HepG2 (cell line): ENCODE results near the gene KLHL30. TPM values are rescaled to one million over a fixed set of nuclear protein-coding genes. Genes with fewer than 3 reads are reported as not detected.

ENCODE experiments used
- ATAC-seq: fragments of 200-7000 bp; cut with Tn5 transposase; 3 replicates; pipeline ENCODE4 v1.9.1; 2020; ENCODE audit warnings: mild to moderate bottlenecking, moderate library complexity
- BruUV-seq: library from RNA; stranded (reverse); fragments of 400-500 nt; replicated peaks from 2 replicates; lab custom pipeline; 2021; lab: Mats Ljungman, UMichigan
- CTCF ChIA-PET: fragments of 300-600 bp; formaldehyde crosslinking; extraction: SDS; loops from one replicate; lab custom pipeline; 2021; ENCODE audit warnings: low total read pairs, inconsistent platforms, low intra/inter-chr PET ratio; lab: Yijun Ruan, JAX
- POLR2A ChIA-PET: fragments of 350-600 bp; sonication (Branson Sonifier 250); formaldehyde crosslinking; loops from one replicate; lab custom pipeline; 2020; ENCODE audit warnings: antibody characterized with exemption, inconsistent platforms; lab: Yijun Ruan, JAX
- DNase-seq: peaks from one replicate; pipeline ENCODE4 v3.0.0-alpha.2; 2015; ENCODE audit warnings: low spot score
- FAIRE-seq: peaks from 3 replicates; lab custom pipeline; 2011; peaks lifted over from hg19 to GRCh38; lab: Jason Lieb, UNC
- H2AFZ ChIP-seq: one replicate; pipeline ENCODE4 v1.6.1; 2011; ENCODE audit warnings: low read length, inconsistent platforms
- H3K27ac ChIP-seq: fragments of 300-600 bp; 3 replicates; pipeline ENCODE4 v1.8.0; 2011; ENCODE audit warnings: mixed run types, mild to moderate bottlenecking, mixed read lengths, low read length, inconsistent platforms; ENCODE audit not compliant: insufficient read depth; ENCODE audit errors: extremely low read length
- H3K27me3 ChIP-seq, 2 experiments: fragments of 200-600 bp in 1 of 2; 2 replicates in 1 of 2; 3 replicates in 1 of 2; pipeline versions ENCODE4 v1.6.0 to v1.8.0; 2011; ENCODE audit warnings: low read length in 2 of 2, mild to moderate bottlenecking in 2 of 2, moderate library complexity in 2 of 2, inconsistent platforms in 1 of 2; ENCODE audit not compliant: insufficient read depth in 2 of 2, control insufficient read depth in 1 of 2
- H3K36me3 ChIP-seq, 2 experiments: fragments of 200-600 bp in 1 of 2; replicated peaks in 1 of 2; 2 replicates in 1 of 2; 3 replicates in 1 of 2; pipeline versions ENCODE4 v1.5.1 to v1.8.0; 2011; ENCODE audit warnings: low read length in 2 of 2, inconsistent platforms in 1 of 2; ENCODE audit not compliant: insufficient read depth in 2 of 2, control insufficient read depth in 1 of 2
- H3K4me1 ChIP-seq: 2 replicates; pipeline ENCODE4 v1.5.1; 2012; ENCODE audit warnings: low read length, inconsistent platforms; ENCODE audit not compliant: insufficient read depth
- H3K4me2 ChIP-seq: 2 replicates; pipeline ENCODE4 v1.6.0; 2011; ENCODE audit warnings: low read depth, low read length, inconsistent platforms
- H3K4me3 ChIP-seq, 3 experiments: fragments of 200-600 bp in 1 of 3; sonication (generic), shearing (Covaris generic) in 1 of 3; replicated peaks in 1 of 3; 2 replicates each; pipeline ENCODE4 v1.5.1; 2011 to 2016; ENCODE audit warnings: low read length in 3 of 3, inconsistent platforms in 2 of 3, low read depth in 2 of 3, mild to moderate bottlenecking in 2 of 3, control low read depth in 1 of 3, mixed read lengths in 1 of 3; ENCODE audit not compliant: insufficient read depth in 1 of 3
- H3K79me2 ChIP-seq: one replicate; pipeline ENCODE4 v1.6.1; 2011; ENCODE audit warnings: low read length, inconsistent platforms; ENCODE audit not compliant: insufficient read depth
- H3K9ac ChIP-seq: 2 replicates; pipeline ENCODE4 v1.6.0; 2011; ENCODE audit warnings: mild to moderate bottlenecking, low read depth, low read length, inconsistent platforms; ENCODE audit not compliant: insufficient read depth
- H3K9me3 ChIP-seq: 2 replicates; pipeline ENCODE4 v1.5.1; 2012; ENCODE audit warnings: mild to moderate bottlenecking, low read length
- H4K20me1 ChIP-seq: 2 replicates; pipeline ENCODE4 v1.6.0; 2011; ENCODE audit warnings: inconsistent platforms, mild to moderate bottlenecking, low read length, moderate library complexity; ENCODE audit not compliant: insufficient read depth
- CBX1 ChIP-seq: IDR thresholded peaks from one replicate; pipeline ENCODE4 v1.6.1; 2016; ENCODE audit warnings: antibody characterized with exemption, low read depth
- FOXA1 ChIP-seq, 2 experiments: fragments of 450-650 bp in 1 of 2; sonication (generic) in 1 of 2; formaldehyde crosslinking in 1 of 2; IDR thresholded peaks; 2 replicates each; pipeline versions ENCODE4 v1.4.0 to v1.6.1; 2016 to 2020; ENCODE audit warnings: missing genetic modification reagents in 1 of 2
- GATAD1 ChIP-seq: IDR thresholded peaks from 2 replicates; pipeline ENCODE4 v1.6.1; 2016; ENCODE audit warnings: missing genetic modification reagents, missing compliant biosample characterization
- HDAC1 ChIP-seq: sonication (generic); formaldehyde crosslinking; IDR thresholded peaks from 2 replicates; pipeline ENCODE4 v1.5.1; 2020; ENCODE audit warnings: mild to moderate bottlenecking, missing genetic modification reagents
- HMGA1 ChIP-seq: sonication (generic); formaldehyde crosslinking; conservative IDR thresholded peaks from 2 replicates; pipeline ENCODE4 v1.4.0; 2020; ENCODE audit warnings: missing genetic modification reagents
- MAFG ChIP-seq: sonication (generic); formaldehyde crosslinking; IDR thresholded peaks from 2 replicates; pipeline ENCODE4 v1.5.1; 2020; ENCODE audit warnings: mild to moderate bottlenecking, missing genetic modification reagents
- NFIB ChIP-seq: sonication (generic); formaldehyde crosslinking; IDR thresholded peaks from 2 replicates; pipeline ENCODE4 v1.9.0; 2021; ENCODE audit warnings: missing genetic modification reagents, mild to moderate bottlenecking, borderline replicate concordance
- NPAS2 ChIP-seq: sonication (generic); formaldehyde crosslinking; IDR thresholded peaks from 2 replicates; pipeline ENCODE4 v1.8.0; 2022; ENCODE audit warnings: mild to moderate bottlenecking, missing genetic modification reagents, borderline replicate concordance
- POLR2A ChIP-seq, 2 experiments: IDR thresholded peaks; 2 replicates each; pipeline ENCODE4 v1.6.1; 2011; ENCODE audit warnings: low read depth in 2 of 2, low read length in 2 of 2, mild to moderate bottlenecking in 1 of 2, moderate library complexity in 1 of 2; ENCODE audit not compliant: insufficient read depth in 1 of 2
- RAD51 ChIP-seq: fragments of 450-650 bp; IDR thresholded peaks from 2 replicates; pipeline ENCODE4 v1.6.1; 2016; ENCODE audit warnings: borderline replicate concordance
- RXRA ChIP-seq: sonication (generic); formaldehyde crosslinking; IDR thresholded peaks from 2 replicates; pipeline ENCODE4 v1.5.1; 2020; ENCODE audit warnings: missing genetic modification reagents
- SMC3 ChIP-seq: IDR thresholded peaks from 2 replicates; pipeline ENCODE4 v1.6.1; 2011; ENCODE audit warnings: low read length, improper control_type of control experiment
- ZNF225 ChIP-seq: sonication (generic); formaldehyde crosslinking; IDR thresholded peaks from 2 replicates; pipeline ENCODE4 v1.4.0; 2020; ENCODE audit warnings: mild to moderate bottlenecking, missing genetic modification reagents
- ZNF282 ChIP-seq: fragments of 450-650 bp; IDR thresholded peaks from 2 replicates; pipeline ENCODE4 v1.6.1; 2018; ENCODE audit not compliant: partially characterized antibody
- ZNF30 ChIP-seq: sonication (generic); formaldehyde crosslinking; IDR thresholded peaks from 2 replicates; pipeline ENCODE4 v1.5.0; 2020; ENCODE audit warnings: mild to moderate bottlenecking, missing genetic modification reagents
- ZSCAN29 ChIP-seq: sonication (generic); formaldehyde crosslinking; conservative IDR thresholded peaks from 2 replicates; pipeline ENCODE4 v1.4.0; 2020; ENCODE audit warnings: mild to moderate bottlenecking, missing genetic modification reagents
- ZZZ3 ChIP-seq: sonication (generic); formaldehyde crosslinking; IDR thresholded peaks from 2 replicates; pipeline ENCODE4 v1.4.0; 2020; ENCODE audit warnings: missing genetic modification reagents, mild to moderate bottlenecking, borderline replicate concordance
- WGBS: methylation state at CpG from one replicate; pipeline ENCODE4 v1.1.6; 2017; ENCODE audit warnings: low lambda C conversion rate; 5-methylcytosine and 5-hydroxymethylcytosine counted together
- in situ Hi-C: cut with HindIII; loops from 2 replicates; pipeline ENCODE4 v1.10.0; 2017; ENCODE audit warnings: low pct_unique_long_range_greater_than_20kb; ENCODE audit not compliant: extremely low pct_ligation_motif_present
- intact Hi-C: fragments of 100-400 bp; cut with micrococcal nuclease; formaldehyde crosslinking; loops from one replicate; pipeline ENCODE4 v1.10.0; 2022; ENCODE audit not compliant: unreplicated experiment
- polyA plus RNA-seq, 8 experiments: library from polyadenylated mRNA; depleted of rRNA in 3 of 8; stranded (reverse) in 7 of 8; unstranded in 1 of 8; fragments of >200 nt; fragmentation: Illumina TruSeq in 4 of 8; extraction: Trizol in 4 of 8; gene quantifications; 2 replicates each; pipeline versions ENCODE4 v1.2.1 to v1.2.3, GENCODE V29; 2011 to 2016; ENCODE audit warnings: low read depth in 4 of 8, missing spikeins in 1 of 8, mixed read lengths in 1 of 8; ENCODE audit not compliant: insufficient read depth in 1 of 8
- total RNA-seq, 5 experiments: library from RNA; depleted of rRNA; stranded (reverse); fragments of >200 nt; fragmentation: Illumina TruSeq; extraction: Trizol; gene quantifications; 2 replicates each; pipeline ENCODE4 v1.2.3, GENCODE V29; 2016; ENCODE audit warnings: low read depth in 1 of 5

The KLHL30 gene
- total and polyA plus RNA-seq, 2 of the 13 experiments (the other 11 are each of a cell fraction or from before 2014, with no cell fraction given), result 0.05 TPM; not detected in 1

DNA sequence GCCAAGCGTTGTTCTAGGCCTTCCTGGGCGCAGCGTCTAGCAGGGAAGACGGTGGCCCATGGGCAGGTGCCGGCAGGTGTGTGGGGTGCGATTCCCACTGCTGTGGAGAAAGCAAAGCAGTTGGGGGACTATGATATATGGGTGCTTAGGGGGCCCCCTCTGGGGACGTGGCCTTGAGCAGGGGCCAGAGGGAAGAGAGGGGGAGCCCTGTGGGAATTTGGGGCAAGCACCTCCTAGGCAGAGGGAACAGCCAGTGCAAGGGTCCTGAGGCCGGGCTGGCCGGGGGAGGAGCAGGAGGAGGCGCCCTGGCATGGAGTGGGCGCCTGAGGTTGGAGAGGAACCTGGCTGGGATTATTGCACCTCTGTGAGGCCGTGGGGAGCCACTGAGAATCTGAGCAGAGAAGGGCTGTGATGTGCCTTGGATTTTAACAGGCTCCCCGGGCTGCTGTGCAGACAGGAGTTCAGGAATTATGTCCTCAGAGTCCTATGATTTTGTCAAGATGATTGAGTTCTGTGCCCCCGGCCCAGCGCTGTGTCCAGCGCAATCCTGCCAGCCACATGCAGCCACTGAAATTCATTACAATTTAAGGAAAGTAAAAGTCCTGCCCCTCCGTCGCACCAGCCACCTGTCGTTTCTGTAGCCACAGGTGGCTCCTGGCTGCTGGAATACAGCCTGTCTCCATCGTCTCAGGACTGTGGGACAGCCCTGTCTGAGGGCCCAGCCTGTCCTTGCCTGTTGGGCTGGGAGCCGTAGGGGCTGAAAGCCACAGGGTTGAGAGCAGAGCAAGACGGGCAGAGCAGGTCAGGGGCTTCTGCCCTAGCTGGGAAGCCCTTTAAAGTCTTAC lies 9.1 kb upstream of the KLHL30 start:
- Histone ChIP-seq H3K79me2 (no peaks in the 10 kb centered on the region), H3K27ac (no peak overlapping the region), H3K4me1 (peaks cover 9% of the 10 kb centered on the region), H3K4me3 (no peak overlapping the region), H4K20me1 (no peaks in the 10 kb centered on the region), H3K4me2 (no peak overlapping the region), H3K9ac (no peak overlapping the region), H3K27me3 (peaks cover 1 to 13% of the 10 kb centered on the region in 2 experiments; a peak in 2 of 5 replicates), H3K36me3 (no peaks in the 10 kb centered on the region), H3K9me3 (no peaks in the 10 kb centered on the region), H2AFZ (no peak overlapping the region)
- in situ Hi-C loops (no loop called here), intact Hi-C loops (no loop called here)
- WGBS, result 71% methylated on average over 22 of the region's 22 CpGs
- TF ChIP-seq HDAC1 (no peak), HMGA1 (CRISPR knock-in tag) (no peak), GATAD1 (CRISPR knock-in tag) (no peak), NPAS2 (CRISPR knock-in tag) (no peak), ZNF225 (no peak), CBX1 (no peak), ZZZ3 (CRISPR knock-in tag) (no peak), ZSCAN29 (no peak), ZNF30 (CRISPR knock-in tag) (no peak), RAD51 (no peak), POLR2A (IDR thresholded peaks at IDR 0.05; ENCODE audit: insufficient read depth in 1 of 2, low read depth in 2 of 2, low read length in 2 of 2) (no peak), RXRA (CRISPR knock-in tag) (no peak), MAFG (CRISPR knock-in tag) (no peak), NFIB (CRISPR knock-in tag) (no peak), SMC3 (no peak), ZNF282 (no peak), FOXA1 (IDR thresholded peaks at IDR 0.05) (no peak), FOXA1 (CRISPR knock-in tag; IDR thresholded peaks at IDR 0.05) (no peak)
- BruUV-seq, result no TSS peak
- CTCF ChIA-PET, result no interaction called here
- no peak for FAIRE-seq
- DNase-seq, result no peak
- ATAC-seq, result no peak
- POLR2A ChIA-PET, result no interaction called here
